ENCODE data around the gene LDB2.
"Not testable (repeated sequence)": the region's sequence is repeated elsewhere in the genome, so short reads cannot be mapped to it uniquely, and the experiment has no call there.

Gene LDB2

DNA sequence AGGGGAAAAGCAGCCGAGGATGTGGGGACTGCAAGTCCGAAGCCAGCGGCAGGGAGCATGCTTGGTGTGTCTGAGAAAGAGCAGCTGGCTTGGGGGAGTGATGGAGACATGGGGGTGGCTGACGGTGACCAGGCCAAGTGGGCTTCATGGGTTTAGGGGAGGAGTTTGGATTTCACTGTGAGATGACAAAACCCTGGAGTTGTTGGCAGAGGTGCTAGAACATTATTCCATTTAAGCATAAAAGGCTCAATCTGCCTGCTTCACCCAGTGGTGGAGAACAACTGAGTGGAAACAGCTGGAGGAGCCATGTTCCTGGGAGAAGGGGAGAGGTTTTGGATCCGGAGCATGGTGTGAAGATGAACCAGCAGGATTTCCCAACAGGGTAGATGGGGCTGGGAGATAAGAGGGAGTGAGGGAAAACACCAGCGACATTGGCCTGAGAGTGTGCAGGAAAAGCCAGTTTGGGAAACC, 354.2 kb downstream of the LDB2 start:
- Histone ChIP-seq H2AFZ (ENCODE audit: low read depth, low read length) (no peak overlapping the region), H3K9me3 (ENCODE audit: low read length) (no peaks in the 10 kb centered on the region), H3K27me3 (ENCODE audit: insufficient read depth, low read length) (no peaks in the 10 kb centered on the region), H3K4me3 (ENCODE audit: low read length) (no peak overlapping the region), H3K4me1 (ENCODE audit: insufficient read depth, low read length) (no peaks in the 10 kb centered on the region), H3K36me3 (ENCODE audit: insufficient read depth, low read length) (no peaks in the 10 kb centered on the region)

DNA sequence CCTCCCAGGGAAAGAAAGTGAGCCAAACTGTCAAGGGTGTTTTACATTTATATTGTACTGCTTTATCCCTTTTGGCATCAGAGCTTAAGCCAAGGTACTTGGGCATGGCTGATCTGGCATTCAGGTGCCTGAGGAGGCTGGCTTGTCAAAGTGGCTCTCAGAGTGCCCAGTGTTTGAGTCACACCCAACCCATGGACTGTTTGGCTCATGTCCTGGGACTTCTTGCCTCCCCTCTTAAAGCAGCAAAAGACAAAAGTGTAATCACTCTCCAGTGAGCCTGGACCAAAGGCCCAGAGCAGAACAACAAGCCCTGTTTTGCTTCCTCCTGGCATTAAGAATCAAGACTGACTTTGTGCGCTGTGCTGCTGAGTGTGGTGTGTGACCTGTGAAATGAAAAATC, 360.5 kb downstream of the LDB2 start:
- Histone ChIP-seq H3K4me1 (ENCODE audit: insufficient read depth, low read length) (no peaks in the 10 kb centered on the region), H3K4me3 (ENCODE audit: low read length) (no peak overlapping the region), H3K36me3 (ENCODE audit: insufficient read depth, low read length) (no peaks in the 10 kb centered on the region), H3K9me3 (ENCODE audit: low read length) (no peaks in the 10 kb centered on the region), H2AFZ (ENCODE audit: low read depth, low read length) (no peak overlapping the region), H3K27me3 (ENCODE audit: insufficient read depth, low read length) (no peaks in the 10 kb centered on the region)

DNA sequence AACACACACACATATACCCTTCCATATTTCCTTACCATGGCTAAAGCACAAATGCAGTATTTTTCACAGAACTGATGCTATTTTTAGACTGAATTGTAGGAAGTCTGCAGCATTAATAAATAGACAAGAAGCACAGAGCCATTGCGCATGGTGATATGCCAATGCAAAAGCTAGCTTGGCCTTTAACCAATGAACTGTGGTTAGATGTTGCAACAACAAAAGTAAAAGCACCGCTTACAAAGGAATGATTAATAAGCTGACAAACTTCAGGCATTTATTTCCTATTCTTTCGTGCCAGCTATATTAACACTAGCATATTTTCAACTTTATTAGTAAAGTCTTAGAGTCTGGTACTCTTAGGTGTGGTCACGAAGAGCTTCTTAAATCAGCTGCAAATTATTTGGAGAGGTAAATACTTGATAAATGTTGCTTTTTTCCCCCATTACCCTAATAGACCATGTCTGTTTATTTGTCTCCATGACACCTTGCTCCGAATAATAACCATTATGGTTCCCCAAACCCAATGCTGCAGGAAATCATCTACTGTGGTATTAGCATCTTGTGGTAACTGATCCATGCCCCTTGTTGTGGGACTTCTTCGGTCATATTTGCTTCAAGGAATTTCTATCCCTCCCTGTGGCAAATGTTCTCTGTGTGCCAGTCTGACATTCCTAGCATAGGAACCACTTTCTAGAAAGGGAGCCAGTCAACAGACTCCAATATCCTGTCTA, 366.0 kb downstream of the LDB2 start:
- Histone ChIP-seq H2AFZ (ENCODE audit: low read depth, low read length) (no peak overlapping the region), H3K4me3 (ENCODE audit: low read length) (no peak overlapping the region), H3K9me3 (ENCODE audit: low read length) (no peaks in the 10 kb centered on the region), H3K27me3 (ENCODE audit: insufficient read depth, low read length) (no peaks in the 10 kb centered on the region), H3K4me1 (ENCODE audit: insufficient read depth, low read length) (no peaks in the 10 kb centered on the region), H3K36me3 (ENCODE audit: insufficient read depth, low read length) (no peaks in the 10 kb centered on the region)

DNA sequence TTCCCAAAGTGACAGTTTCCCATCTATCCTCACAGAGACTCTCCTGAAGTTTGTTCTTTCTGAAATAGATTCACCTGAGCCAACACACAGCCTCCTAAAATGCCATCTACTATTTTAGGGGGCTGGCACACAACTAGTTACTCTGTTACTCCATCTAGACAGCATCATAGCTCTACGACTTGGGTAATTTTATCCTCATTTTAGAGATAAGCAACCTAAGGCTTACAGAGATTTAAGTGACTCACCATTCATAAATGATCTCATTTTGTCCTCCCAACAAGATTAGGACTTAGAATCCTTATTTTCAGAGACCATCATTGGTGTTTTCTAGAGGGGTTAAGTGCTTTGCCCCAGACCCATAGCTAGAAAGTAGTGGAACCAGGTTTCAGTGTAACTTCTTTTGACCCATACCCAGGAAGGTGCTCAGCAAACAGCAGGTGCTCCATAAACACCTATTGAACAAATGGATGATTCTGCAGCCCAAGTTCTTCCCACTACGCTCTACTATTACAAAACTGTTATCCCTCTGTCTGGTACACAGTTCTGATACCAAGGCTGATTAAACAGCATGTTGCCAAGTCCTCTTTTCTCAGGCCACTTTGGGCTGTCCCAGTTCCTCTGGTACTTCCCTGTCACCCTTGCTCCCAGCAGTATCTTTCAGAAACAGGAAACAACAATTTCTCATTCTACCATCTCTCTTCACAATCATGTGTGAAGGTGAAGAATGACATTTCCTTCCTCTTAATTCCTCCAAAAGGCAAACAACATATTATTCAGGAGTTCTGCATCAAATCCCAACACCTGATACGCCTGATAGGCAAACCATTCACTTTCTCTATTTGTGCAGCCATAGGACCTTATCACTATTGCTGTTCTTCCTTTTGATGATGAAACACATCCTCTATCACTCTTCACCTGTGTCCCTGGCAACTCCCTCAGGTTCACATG, 367.5 kb downstream of the LDB2 start:
- Histone ChIP-seq H3K36me3 (ENCODE audit: insufficient read depth, low read length) (no peaks in the 10 kb centered on the region), H3K9me3 (ENCODE audit: low read length) (no peaks in the 10 kb centered on the region), H3K4me1 (ENCODE audit: insufficient read depth, low read length) (no peaks in the 10 kb centered on the region), H3K4me3 (ENCODE audit: low read length) (no peak overlapping the region), H2AFZ (ENCODE audit: low read depth, low read length) (no peak overlapping the region), H3K27me3 (ENCODE audit: insufficient read depth, low read length) (no peaks in the 10 kb centered on the region)

DNA sequence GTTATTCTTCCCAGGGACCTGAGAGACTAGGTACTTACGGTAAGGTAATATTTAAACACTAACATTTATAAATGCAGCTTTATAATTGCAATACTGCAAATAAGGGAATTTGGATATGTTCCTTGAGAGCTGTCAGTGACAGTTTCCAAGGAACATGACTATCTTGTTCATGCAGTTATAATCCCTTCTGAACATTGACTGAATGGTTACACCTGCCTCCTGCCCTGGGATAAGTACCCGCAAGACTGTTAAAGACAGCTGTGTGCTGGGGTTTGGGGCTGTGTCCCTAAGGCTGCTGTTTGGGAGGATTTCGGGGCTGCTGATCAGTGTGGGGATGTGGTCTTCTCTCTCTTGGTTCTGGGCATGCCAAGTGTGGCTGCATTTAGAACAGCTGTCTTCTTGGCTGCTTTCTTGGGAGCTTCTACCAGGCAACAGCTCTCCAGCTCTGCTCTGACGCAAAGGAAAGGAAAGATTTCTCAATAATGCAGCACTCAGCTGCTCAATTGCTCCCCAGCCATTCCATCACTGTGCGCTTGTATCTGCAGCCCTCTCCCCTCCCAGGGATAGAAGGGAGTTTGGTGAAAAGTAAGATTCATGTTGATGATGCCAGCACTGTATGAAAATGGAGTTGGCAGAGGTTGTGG, 373.4 kb downstream of the LDB2 start:
- Histone ChIP-seq H3K4me1 (ENCODE audit: insufficient read depth, low read length) (no peaks in the 10 kb centered on the region), H3K36me3 (ENCODE audit: insufficient read depth, low read length) (no peaks in the 10 kb centered on the region), H3K4me3 (ENCODE audit: low read length) (no peak overlapping the region), H2AFZ (ENCODE audit: low read depth, low read length) (no peak overlapping the region), H3K9me3 (ENCODE audit: low read length) (no peaks in the 10 kb centered on the region), H3K27me3 (ENCODE audit: insufficient read depth, low read length) (no peaks in the 10 kb centered on the region)

DNA sequence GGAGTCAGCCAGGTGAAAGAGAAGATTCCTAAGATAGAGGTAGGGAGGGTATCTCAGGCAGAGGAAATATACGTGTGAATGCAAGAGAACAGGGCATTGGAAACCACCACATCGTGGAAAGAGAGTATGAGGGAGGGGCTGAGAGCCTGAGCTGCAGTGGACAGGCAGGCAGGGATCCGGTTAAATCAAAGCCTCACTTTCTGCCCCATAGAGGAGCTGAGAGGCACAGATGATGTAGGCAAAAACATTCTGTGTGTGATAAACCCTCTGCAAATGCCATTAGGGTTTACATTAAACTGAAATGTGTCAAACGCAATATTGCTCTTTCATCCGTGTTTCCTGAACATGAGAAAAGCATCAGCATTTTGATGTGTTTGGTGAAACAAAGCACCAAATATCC, 374.0 kb downstream of the LDB2 start:
- no peaks in the 10 kb centered on the region for H3K27me3 ChIP-seq (ENCODE audit: insufficient read depth, low read length)

DNA sequence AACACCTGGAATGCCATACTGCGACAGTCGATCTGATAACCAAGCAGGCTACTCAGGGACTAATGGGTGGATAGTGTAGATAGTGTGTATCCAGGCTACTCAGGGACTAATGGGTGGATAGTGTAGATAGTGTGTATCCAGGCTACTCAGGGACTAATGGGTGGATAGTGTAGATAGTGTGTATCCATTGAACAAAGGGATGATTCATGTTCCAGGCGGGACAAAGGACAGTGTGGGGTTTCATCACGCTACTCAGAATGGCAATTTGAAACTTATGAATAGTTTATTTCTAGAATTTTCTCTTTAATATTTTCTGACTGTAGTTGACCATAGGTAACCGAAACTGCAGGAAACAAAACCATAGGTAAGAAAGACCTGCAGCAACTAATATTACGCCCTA, 374.9 kb downstream of the LDB2 start:
- not testable (repeated sequence) for H3K9me3 ChIP-seq (ENCODE audit: low read length); H3K36me3 ChIP-seq (ENCODE audit: insufficient read depth, low read length); H3K4me1 ChIP-seq (ENCODE audit: insufficient read depth, low read length); H3K4me3 ChIP-seq (ENCODE audit: low read length); H3K27me3 ChIP-seq (ENCODE audit: insufficient read depth, low read length); H2AFZ ChIP-seq (ENCODE audit: low read depth, low read length)

More for the DNA sequence above, 374.0 kb downstream of the LDB2 start:
- Histone ChIP-seq H3K4me3 (ENCODE audit: low read length) (no peak overlapping the region), H3K36me3 (ENCODE audit: insufficient read depth, low read length) (no peaks in the 10 kb centered on the region), H2AFZ (ENCODE audit: low read depth, low read length) (no peak overlapping the region), H3K4me1 (ENCODE audit: insufficient read depth, low read length) (no peaks in the 10 kb centered on the region), H3K9me3 (ENCODE audit: low read length) (no peaks in the 10 kb centered on the region)

DNA sequence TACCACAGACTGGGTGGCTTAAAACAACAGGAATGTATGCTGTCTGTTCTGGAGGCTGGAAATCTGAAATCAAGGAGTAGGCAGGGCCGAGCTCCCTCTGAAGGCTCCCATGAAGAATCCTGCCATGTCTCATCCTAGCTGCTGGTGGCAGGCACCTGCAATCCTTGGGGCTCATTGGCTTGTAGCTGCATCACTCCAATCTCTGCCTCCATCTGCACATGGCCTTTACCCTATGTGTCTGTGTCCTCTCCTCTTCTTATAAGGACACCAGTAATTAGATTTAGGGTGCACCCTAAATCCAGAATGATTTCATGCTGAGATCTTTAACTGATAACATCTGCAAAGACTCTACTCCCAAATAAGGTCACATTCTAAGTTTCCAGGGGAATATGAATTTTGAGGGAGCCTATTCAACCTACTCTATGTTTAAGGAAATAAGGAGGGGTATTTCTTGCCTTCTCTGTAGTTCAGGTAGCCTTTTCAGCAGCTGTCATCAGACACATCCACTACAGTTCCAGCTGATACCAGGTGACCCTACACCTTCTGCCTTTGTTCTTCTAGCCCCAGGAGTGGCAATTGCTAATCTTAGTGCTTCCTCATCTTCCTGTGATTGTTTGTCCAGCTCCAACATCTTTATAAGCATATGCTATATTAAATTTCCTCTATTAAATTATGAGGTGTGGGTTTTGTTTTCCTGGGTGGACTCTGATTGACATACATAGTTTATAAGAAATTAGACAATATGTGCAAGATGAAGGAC, 377.1 kb downstream of the LDB2 start:
- Histone ChIP-seq H3K4me3 (ENCODE audit: low read length) (no peak overlapping the region), H3K4me1 (ENCODE audit: insufficient read depth, low read length) (no peaks in the 10 kb centered on the region), H3K36me3 (ENCODE audit: insufficient read depth, low read length) (no peaks in the 10 kb centered on the region), H2AFZ (ENCODE audit: low read depth, low read length) (no peak overlapping the region), H3K27me3 (ENCODE audit: insufficient read depth, low read length) (no peaks in the 10 kb centered on the region), H3K9me3 (ENCODE audit: low read length) (no peaks in the 10 kb centered on the region)

DNA sequence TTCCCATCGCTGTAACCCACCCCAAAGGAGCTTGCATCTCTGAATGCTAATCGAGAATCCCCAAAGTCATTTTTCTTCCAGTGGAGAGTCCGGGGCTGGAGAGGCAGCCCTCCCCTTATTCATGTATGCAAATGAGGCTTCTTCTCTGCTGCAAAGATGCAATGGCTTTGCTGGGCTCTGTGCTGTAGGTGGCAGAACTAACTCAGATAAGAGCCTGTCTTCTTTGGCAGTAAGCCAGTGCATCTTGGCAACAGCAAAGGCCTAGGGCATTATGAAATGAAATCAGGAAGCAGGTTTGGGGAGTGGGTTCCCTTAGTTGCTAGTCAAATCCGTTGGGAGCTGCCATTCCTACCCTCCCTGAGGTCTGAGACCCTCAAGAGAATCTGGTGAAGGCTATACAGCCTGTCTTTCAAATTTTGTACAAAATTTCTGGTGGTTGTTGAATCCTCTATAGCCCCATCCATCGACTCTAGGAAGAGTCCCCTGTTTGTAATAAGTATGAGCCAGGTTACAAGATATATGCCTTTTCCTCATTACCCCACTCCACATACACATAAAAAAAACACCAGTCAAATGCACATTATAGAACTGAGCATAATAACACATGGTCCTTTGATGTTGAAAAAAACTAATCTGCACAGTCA, 381.5 kb downstream of the LDB2 start:
- no peak overlapping the region for H3K4me3 ChIP-seq (ENCODE audit: low read length)
- H2AFZ ChIP-seq (ENCODE audit: low read depth, low read length): no peak overlapping the region
- H3K4me1 ChIP-seq (ENCODE audit: insufficient read depth, low read length): no peaks in the 10 kb centered on the region
- no peaks in the 10 kb centered on the region for H3K36me3 ChIP-seq (ENCODE audit: insufficient read depth, low read length)
- H3K27me3 ChIP-seq (ENCODE audit: insufficient read depth, low read length): no peaks in the 10 kb centered on the region
- no peaks in the 10 kb centered on the region for H3K9me3 ChIP-seq (ENCODE audit: low read length)

DNA sequence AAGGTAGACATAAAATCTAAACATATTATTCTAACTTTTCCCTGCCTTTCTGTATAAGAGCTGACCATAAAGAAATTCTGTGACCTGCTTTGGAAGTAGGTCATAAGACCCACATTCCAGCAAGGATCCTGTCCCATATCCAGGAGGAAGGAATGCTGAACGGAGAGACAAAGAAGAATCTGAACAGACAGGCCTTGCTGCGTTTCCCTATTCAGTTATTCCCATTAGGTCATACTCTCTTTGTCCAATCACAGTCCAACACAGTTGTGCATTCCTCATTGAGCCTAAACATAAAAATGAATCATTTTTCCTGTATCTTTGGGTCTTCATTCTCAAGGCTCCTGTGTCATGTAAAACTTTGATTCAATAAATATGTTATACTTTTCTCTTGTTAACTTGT, 384.6 kb downstream of the LDB2 start:
- Histone ChIP-seq H2AFZ (ENCODE audit: low read depth, low read length) (no peak overlapping the region), H3K4me3 (ENCODE audit: low read length) (no peak overlapping the region), H3K9me3 (ENCODE audit: low read length) (peaks cover 4% of the 10 kb centered on the region)

DNA sequence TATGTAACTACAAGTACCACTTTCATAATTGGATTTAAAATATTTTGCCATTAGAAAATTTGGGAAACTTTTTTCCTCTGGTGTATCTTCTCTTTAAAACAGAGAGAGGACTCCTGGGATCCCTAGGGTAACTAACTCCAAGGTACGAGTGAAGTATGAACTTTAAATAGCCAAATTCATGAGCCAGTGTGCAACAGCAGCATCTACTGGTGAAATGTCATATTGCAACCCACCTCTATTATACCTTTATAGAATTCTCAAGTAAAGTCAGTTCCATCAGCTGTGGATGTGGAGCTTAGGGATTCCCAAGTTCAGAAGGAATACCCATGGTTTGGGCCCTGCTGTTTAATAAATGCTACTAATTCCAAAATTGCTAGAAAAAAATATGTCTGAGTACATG, 389.5 kb downstream of the LDB2 start:
- Histone ChIP-seq H3K4me3 (ENCODE audit: low read length) (no peak overlapping the region), H3K4me1 (ENCODE audit: insufficient read depth, low read length) (no peaks in the 10 kb centered on the region), H2AFZ (ENCODE audit: low read depth, low read length) (no peak overlapping the region), H3K36me3 (ENCODE audit: insufficient read depth, low read length) (no peaks in the 10 kb centered on the region), H3K9me3 (ENCODE audit: low read length) (peaks cover 4% of the 10 kb centered on the region), H3K27me3 (ENCODE audit: insufficient read depth, low read length) (no peaks in the 10 kb centered on the region)

More for the DNA sequence above, 384.6 kb downstream of the LDB2 start:
- no peaks in the 10 kb centered on the region for H3K36me3 ChIP-seq (ENCODE audit: insufficient read depth, low read length)
- H3K27me3 ChIP-seq (ENCODE audit: insufficient read depth, low read length): no peaks in the 10 kb centered on the region
- no peaks in the 10 kb centered on the region for H3K4me1 ChIP-seq (ENCODE audit: insufficient read depth, low read length)

DNA sequence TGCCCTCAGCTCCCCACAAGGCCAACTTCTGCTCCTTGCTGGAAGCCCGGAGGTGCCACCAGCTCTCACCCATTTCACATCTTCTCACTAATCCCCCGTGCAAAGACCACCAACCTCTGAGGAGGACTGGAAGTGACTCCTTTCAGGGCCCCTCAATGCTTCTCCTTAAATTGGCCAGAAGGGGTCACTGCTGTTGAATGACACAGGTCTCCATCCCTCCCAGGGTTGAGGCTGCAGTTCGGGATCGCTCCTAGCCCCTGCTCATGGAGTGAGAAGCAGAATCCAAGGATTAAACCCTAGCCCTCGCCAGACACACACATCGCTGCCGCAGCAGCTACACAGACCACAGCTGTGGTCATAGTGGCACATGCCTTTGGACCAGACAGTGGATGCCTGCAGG, 392.7 kb downstream of the LDB2 start:
- Histone ChIP-seq H3K4me3 (ENCODE audit: low read length) (no peak overlapping the region), H3K36me3 (ENCODE audit: insufficient read depth, low read length) (no peaks in the 10 kb centered on the region), H2AFZ (ENCODE audit: low read depth, low read length) (no peak overlapping the region)

More for the DNA sequence above, 392.7 kb downstream of the LDB2 start:
- Histone ChIP-seq H3K9me3 (ENCODE audit: low read length) (peaks cover 4% of the 10 kb centered on the region), H3K4me1 (ENCODE audit: insufficient read depth, low read length) (no peaks in the 10 kb centered on the region), H3K27me3 (ENCODE audit: insufficient read depth, low read length) (no peaks in the 10 kb centered on the region)

Measured in neuron (in vitro differentiated cells).